Astrocyte of the spinal cord (primary cell): ENCODE measurements around the gene ISCA1.

Source experiments
- DNase-seq: peaks from one replicate; pipeline ENCODE4 v3.0.0; 2011; ENCODE audit warnings: low read depth, low spot score
- H3K4me3 ChIP-seq: 2 replicates; pipeline ENCODE4 v1.5.1; 2011; ENCODE audit warnings: low read depth, mild to moderate bottlenecking, low read length, moderate library complexity
- CTCF ChIP-seq: IDR thresholded peaks from 2 replicates; pipeline ENCODE4 v1.5.1; 2012; ENCODE audit warnings: low read depth, mild to moderate bottlenecking, low read length, inconsistent platforms
- in situ Hi-C: cut with HindIII; loops from 2 replicates; pipeline ENCODE4 v1.10.0; 2017; ENCODE audit warnings: low sequenced_read_pairs

Gene ISCA1

DNA sequence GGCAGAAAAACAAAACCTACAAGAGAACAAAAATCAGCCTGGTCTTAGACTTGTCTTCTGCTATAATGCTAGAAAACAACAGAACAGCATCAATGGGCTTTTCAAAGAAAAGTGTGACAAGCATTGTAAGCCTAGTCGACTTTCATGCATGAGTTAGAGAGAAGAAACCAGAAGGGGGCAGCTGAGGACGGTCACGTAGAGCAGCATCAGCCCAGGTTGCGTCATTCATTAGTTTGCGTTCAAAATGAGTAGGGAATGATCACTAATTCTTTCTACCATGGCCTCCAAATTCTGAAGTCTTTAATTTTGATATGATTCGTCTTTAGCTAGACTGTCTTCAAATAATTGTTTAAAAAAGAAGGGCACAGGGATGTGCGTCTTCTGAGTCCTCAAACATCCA is 4.7 kb upstream of the ISCA1 start:
- DNase-seq: peak; percentile 67

GRCh38 chr9:86286278-86286677 is 3.9 kb upstream of the ISCA1 start:
- in situ Hi-C loops: no loop called here
- H3K4me3 ChIP-seq: no peak overlapping the region
- no peak for DNase-seq
- no peak for TF ChIP-seq CTCF

More for the DNA sequence above, 4.7 kb upstream of the ISCA1 start:
- no peak overlapping the region for H3K4me3 ChIP-seq
- in situ Hi-C loops: no loop called here
- peak; percentile 59 for TF ChIP-seq CTCF

GRCh38 chr9:86285261-86285660 is 2.9 kb upstream of the ISCA1 start:
- H3K4me3 ChIP-seq: no peak overlapping the region
- no peak for TF ChIP-seq CTCF
- no peak for DNase-seq
- in situ Hi-C loops: no loop called here

DNA sequence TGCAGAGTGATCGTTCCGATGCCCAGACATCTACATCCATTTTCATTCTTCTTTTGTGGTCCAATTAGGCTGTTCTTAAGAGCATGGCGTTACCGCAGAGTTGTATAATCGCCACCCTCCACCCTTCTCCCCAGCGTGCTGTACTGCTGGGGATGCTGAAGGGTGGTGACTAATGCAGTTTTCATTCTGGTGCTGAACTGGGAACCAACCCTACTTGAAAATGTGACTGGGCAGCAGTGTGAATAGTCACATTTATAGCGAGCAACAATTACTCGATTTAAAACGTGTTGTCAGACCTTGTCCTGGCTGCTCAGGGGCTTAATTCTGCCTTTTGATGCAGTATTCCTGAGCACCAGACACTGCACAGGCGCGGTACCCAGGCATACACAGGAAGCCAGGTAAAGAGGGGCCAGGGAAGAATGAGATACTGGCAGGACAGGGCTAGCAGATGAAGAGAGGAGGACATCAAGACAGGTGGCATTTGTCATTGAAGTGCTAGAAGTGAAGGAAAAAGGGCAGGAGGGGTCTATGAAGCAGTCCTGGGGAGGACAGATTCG is 719 bp upstream of the ISCA1 start:
- no peak for TF ChIP-seq CTCF
- H3K4me3 ChIP-seq: peak overlapping the region; percentile 88
- DNase-seq: peak; percentile 92
- in situ Hi-C loops: no loop called here

GRCh38 chr9:86281593-86282076 is 703 bp downstream of the ISCA1 start:
- peak overlapping the region; percentile 88 for H3K4me3 ChIP-seq
- DNase-seq: no peak
- TF ChIP-seq CTCF: no peak
- in situ Hi-C loops: no loop called here

GRCh38 chr9:86280580-86280979 is 1.8 kb downstream of the ISCA1 start:
- in situ Hi-C loops: no loop called here
- DNase-seq: no peak
- no peak for TF ChIP-seq CTCF
- no peak overlapping the region for H3K4me3 ChIP-seq

DNA sequence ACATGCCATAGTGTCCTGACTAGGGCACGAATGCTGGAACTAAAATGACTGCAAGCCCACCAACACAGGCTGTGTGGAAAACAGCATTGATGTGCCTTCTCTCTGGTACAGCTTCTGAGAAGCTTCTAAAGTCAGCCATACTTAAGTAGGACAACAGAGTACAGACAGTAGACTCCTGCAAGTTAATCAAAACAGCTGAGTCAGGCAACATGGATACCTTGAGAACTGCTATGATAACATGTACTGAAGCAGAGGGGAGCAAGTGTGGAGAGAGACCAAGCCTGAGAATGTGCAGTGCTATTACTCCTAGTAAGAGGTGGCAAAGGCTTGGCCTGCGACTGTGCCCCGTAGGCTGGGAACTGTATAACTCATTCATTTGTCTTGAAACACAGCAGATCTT is 2.5 kb downstream of the ISCA1 start:
- in situ Hi-C loops: no loop called here
- no peak overlapping the region for H3K4me3 ChIP-seq
- no peak for TF ChIP-seq CTCF
- DNase-seq: no peak
